GM23248 (cell line): ENCODE data around the gene RAB27B. TPM values are rescaled to one million over a fixed set of nuclear protein-coding genes. Genes with fewer than 3 reads are reported as not detected.
A peak's percentile ranks its signal among the peaks of the same experiment; 100 is the strongest.

Source experiments
- DNase-seq: peaks from one replicate; pipeline ENCODE4 v3.0.0-alpha.2; 2015
- H2AFZ ChIP-seq: fragments of 200-600 bp; sonication (generic); 2 replicates; pipeline ENCODE4 v1.6.1; 2016; ENCODE audit warnings: antibody characterized with exemption
- H3F3A ChIP-seq: fragments of 200-600 bp; sonication (generic); 2 replicates; pipeline ENCODE4 v1.6.1; 2016; ENCODE audit warnings: mild to moderate bottlenecking, antibody characterized with exemption, mixed run types; ENCODE audit not compliant: insufficient read depth
- H3K27ac ChIP-seq: fragments of 200-600 bp; sonication (generic); 2 replicates; pipeline ENCODE4 v1.5.1; 2016; ENCODE audit warnings: mild to moderate bottlenecking
- H3K27me3 ChIP-seq: fragments of 200-600 bp; sonication (generic); replicated peaks from 2 replicates; pipeline ENCODE4 v1.6.1; 2016; ENCODE audit warnings: mild to moderate bottlenecking; ENCODE audit not compliant: insufficient read depth
- H3K36me3 ChIP-seq: fragments of 200-600 bp; sonication (generic); 2 replicates; pipeline ENCODE4 v1.6.1; 2016; ENCODE audit warnings: low read depth, mild to moderate bottlenecking
- H3K4me1 ChIP-seq: fragments of 200-600 bp; sonication (generic); 2 replicates; pipeline ENCODE4 v1.6.1; 2016; ENCODE audit warnings: mild to moderate bottlenecking; ENCODE audit not compliant: insufficient read depth
- H3K4me2 ChIP-seq: fragments of 200-600 bp; sonication (generic); one replicate; pipeline ENCODE4 v1.6.1; 2016; ENCODE audit warnings: mild to moderate bottlenecking; ENCODE audit not compliant: unreplicated experiment
- H3K4me3 ChIP-seq: fragments of 200-600 bp; sonication (generic); 2 replicates; pipeline ENCODE4 v1.5.1; 2016; ENCODE audit warnings: mild to moderate bottlenecking
- H3K79me2 ChIP-seq: fragments of 200-600 bp; sonication (generic); 2 replicates; pipeline ENCODE4 v1.6.1; 2016; ENCODE audit warnings: mild to moderate bottlenecking; ENCODE audit not compliant: insufficient read depth
- H3K9ac ChIP-seq: fragments of 200-600 bp; sonication (generic); 2 replicates; pipeline ENCODE4 v1.6.1; 2016; ENCODE audit warnings: mild to moderate bottlenecking
- H3K9me2 ChIP-seq: fragments of 200-600 bp; sonication (generic); 2 replicates; pipeline ENCODE4 v1.6.1; 2016; ENCODE audit warnings: mixed run types, mild to moderate bottlenecking, moderate library complexity; ENCODE audit not compliant: insufficient read depth
- H3K9me3 ChIP-seq: fragments of 200-600 bp; sonication (generic); one replicate; pipeline ENCODE4 v1.6.1; 2017; ENCODE audit warnings: low read depth
- H4K20me1 ChIP-seq: fragments of 200-600 bp; sonication (generic); 2 replicates; pipeline ENCODE4 v1.6.0; 2016; ENCODE audit not compliant: insufficient read depth
- EZH2 ChIP-seq: fragments of 200-600 bp; sonication (generic); IDR thresholded peaks from 2 replicates; pipeline ENCODE4 v1.6.1; 2018; ENCODE audit warnings: antibody characterized with exemption, mild to moderate bottlenecking; ENCODE audit not compliant: insufficient read depth, poor library complexity, severe bottlenecking
- EZH2phosphoT487 ChIP-seq: fragments of 200-600 bp; sonication (generic); IDR thresholded peaks from 2 replicates; pipeline ENCODE4 v1.6.1; 2018; ENCODE audit warnings: antibody characterized with exemption, moderate library complexity, mild to moderate bottlenecking, low read depth; ENCODE audit not compliant: insufficient read depth
- WGBS, 2 experiments: methylation state at CpG; one replicate each; pipeline ENCODE4 v1.1.6; 2015 to 2017; ENCODE audit warnings: low lambda C conversion rate in 2 of 2, low coverage in 1 of 2; ENCODE audit errors: missing lambda C conversion rate in 2 of 2; 5-methylcytosine and 5-hydroxymethylcytosine counted together
- in situ Hi-C: fragments of 300-500 bp; cut with MboI; formaldehyde crosslinking; loops from 2 replicates; pipeline ENCODE4 v1.15.0; 2020
- polyA plus RNA-seq: library from polyadenylated mRNA; unstranded; fragments of >200 nt; fragmentation: Nextera tagmentation; extraction: Ambion mirVana; gene quantifications from 2 replicates; pipeline ENCODE4 v1.2.1, GENCODE V29; 2016
- total RNA-seq: library from RNA; depleted of rRNA; stranded (reverse); fragments of >200 nt; shearing (Covaris generic); gene quantifications from 2 replicates; pipeline ENCODE4 v1.2.3, GENCODE V29; 2014

Gene RAB27B
- total and polyA plus RNA-seq, 2 experiments from 2014 or later = 0.45 to 0.54 TPM

DNA sequence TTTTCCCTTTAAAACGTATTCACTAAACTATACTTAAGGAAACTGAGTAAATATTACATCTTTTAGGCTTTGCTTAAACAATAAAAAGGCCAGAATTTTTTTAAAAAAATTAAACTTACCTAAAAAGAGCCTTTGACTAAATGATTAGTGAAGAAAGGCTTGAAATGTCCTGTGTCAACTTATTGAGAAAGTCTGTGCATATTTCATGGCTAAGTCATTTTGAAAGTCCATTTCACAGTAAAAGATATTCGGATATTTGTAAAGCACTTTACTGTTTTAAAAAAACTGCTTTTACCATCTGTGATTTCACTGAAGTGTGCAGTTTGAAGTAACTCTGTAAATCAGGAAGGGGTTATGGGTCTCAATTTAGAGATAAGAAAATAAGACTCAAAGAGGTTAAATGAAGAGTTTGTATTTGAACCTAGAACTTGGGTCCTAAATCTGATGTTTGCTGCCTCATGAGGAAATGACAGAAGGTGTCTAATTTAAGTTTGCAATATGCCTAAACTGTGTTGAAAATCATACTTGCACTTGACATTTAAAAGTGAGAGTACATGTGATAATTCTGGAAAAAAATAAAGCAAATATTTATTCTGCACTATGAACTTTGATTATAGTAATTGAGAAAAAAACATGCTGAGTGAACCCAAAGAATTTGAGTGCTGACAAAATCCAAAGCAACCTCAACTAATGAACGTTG is 50.5 kb downstream of the RAB27B start:
- H3K36me3 ChIP-seq = no peaks in the 10 kb centered on the region
- H3K9me2 ChIP-seq = no peaks in the 10 kb centered on the region
- in situ Hi-C loops = no loop called here
- no peak overlapping the region for H2AFZ ChIP-seq
- H3K79me2 ChIP-seq = no peaks in the 10 kb centered on the region
- no peaks in the 10 kb centered on the region for H4K20me1 ChIP-seq
- no peaks in the 10 kb centered on the region for H3K9me3 ChIP-seq
- peaks cover 22% of the 10 kb centered on the region for H3K4me1 ChIP-seq
- no peaks in the 10 kb centered on the region for H3K27me3 ChIP-seq
- no peak overlapping the region for H3K9ac ChIP-seq
- H3F3A ChIP-seq = no peaks in the 10 kb centered on the region
- WGBS, 2 experiments = 60 to 62% methylated on average over 3 of the region's 3 CpGs
- no peak overlapping the region for H3K4me3 ChIP-seq
- TF ChIP-seq EZH2phosphoT487 = no peak
- no peak for TF ChIP-seq EZH2
- H3K4me2 ChIP-seq = peak overlapping the region; percentile 16
- no peak overlapping the region for H3K27ac ChIP-seq
- DNase-seq = peak; percentile 23

DNA sequence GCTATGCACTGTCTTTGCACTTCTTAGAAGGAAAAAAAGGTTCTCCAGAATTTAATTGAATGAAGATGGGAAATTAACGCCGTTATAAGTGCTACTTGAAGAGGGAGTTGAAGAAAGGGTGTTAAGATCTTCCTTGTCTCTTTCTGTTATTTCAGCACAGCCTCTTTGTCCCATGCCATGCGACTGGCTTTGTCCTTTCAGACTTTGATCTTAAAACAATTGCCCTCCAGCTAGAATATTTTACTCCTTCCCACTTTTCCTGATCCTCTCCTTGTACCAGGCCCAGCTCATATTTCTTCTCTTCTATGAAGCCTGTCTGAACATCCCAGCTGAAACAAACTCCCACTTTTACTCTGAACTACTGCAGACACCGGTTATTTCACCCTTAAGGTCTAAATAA is 51.4 kb downstream of the RAB27B start:
- Histone ChIP-seq H3K9me2 (no peaks in the 10 kb centered on the region), H3K36me3 (no peaks in the 10 kb centered on the region), H3K79me2 (no peaks in the 10 kb centered on the region), H3K9ac (no peak overlapping the region), H3K4me1 (peaks cover 30% of the 10 kb centered on the region), H3K27ac (no peak overlapping the region), H3K9me3 (no peaks in the 10 kb centered on the region), H4K20me1 (no peaks in the 10 kb centered on the region), H3K4me3 (no peak overlapping the region), H3K4me2 (no peak overlapping the region), H3F3A (peaks cover 6% of the 10 kb centered on the region; the same call in 1 of the 2 replicates), H2AFZ (no peak overlapping the region), H3K27me3 (no peaks in the 10 kb centered on the region)
- WGBS, 2 experiments = 55 to 62% methylated on average over 4 of the region's 4 CpGs
- DNase-seq = no peak
- TF ChIP-seq EZH2 (no peak), EZH2phosphoT487 (no peak)
- in situ Hi-C loops = no loop called here

DNA sequence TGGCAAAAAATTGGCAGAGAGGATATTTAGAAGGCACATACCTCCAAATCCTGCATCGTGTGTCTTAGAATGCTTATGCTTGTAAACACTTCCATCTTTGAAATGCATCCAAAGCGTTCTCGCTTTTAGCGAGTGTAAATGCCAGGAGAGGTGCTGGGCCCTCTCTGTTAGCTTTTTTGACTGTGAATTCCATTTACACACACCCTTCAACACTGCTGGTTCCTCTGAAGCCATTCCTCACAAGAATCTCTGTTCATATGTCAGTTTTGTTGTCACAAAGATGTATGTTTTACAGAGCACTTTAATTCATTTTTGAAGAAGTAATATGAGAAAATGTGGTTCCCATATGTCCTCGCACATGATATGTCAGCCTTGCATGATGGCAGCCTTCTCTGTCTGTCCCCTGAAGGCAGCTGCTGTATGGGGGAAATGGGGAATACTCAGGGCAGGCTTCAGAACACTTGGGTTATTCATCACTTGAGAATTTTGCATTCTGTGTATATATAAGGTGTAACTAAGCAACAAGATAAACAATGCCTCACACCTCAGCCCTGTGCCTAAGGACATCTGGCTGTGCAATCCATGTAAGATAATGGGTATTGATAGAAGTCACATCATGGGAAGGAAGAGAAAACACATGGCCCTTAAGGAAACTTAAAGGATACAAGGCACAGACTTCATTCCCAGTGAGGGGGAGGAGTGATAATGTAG is 52.3 kb downstream of the RAB27B start:
- 63 to 70% methylated on average over 5 of the region's 5 CpGs for WGBS, 2 experiments
- peak; percentile 71 for DNase-seq
- H3K9me3 ChIP-seq = no peaks in the 10 kb centered on the region
- in situ Hi-C loops = no loop called here
- H4K20me1 ChIP-seq = no peaks in the 10 kb centered on the region
- no peak overlapping the region for H3K27ac ChIP-seq
- H2AFZ ChIP-seq = no peak overlapping the region
- no peak overlapping the region for H3K9ac ChIP-seq
- TF ChIP-seq EZH2phosphoT487 = no peak
- no peak for TF ChIP-seq EZH2
- H3F3A ChIP-seq = peaks cover 7% of the 10 kb centered on the region; the same call in 1 of the 2 replicates
- H3K79me2 ChIP-seq = no peaks in the 10 kb centered on the region
- H3K9me2 ChIP-seq = no peaks in the 10 kb centered on the region
- H3K4me2 ChIP-seq = no peak overlapping the region
- peaks cover 30% of the 10 kb centered on the region for H3K4me1 ChIP-seq
- H3K4me3 ChIP-seq = no peak overlapping the region
- no peaks in the 10 kb centered on the region for H3K27me3 ChIP-seq
- no peaks in the 10 kb centered on the region for H3K36me3 ChIP-seq

DNA sequence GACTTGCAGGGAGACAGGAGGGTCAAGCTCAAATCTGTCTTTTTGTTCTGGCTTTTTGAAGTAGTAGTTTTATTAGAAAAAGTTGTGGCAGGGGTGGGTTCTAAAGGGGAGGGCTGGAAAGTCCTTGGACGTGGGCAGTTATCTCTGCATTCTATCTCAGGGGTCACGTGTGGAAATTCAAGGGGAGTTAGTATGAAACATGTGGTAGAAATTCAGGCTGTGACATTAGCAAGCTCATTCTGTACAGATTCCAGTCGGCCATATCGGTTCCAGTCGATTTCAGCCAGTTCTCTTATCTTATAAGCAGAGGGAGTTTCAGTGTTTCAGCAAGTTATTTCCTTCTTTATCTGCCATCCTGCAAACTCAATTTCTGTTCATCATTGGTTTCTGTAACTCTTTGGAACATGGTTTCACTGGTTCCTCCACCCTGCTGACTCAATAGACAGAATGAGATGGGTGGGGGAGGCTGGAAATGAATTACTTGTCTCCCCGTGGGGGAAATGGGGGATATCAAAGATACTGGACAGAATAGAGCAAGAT is 53.0 kb downstream of the RAB27B start:
- H3K9me2 ChIP-seq = no peaks in the 10 kb centered on the region
- H2AFZ ChIP-seq = no peak overlapping the region
- no peaks in the 10 kb centered on the region for H3K9me3 ChIP-seq
- H3K79me2 ChIP-seq = no peaks in the 10 kb centered on the region
- no peaks in the 10 kb centered on the region for H3K36me3 ChIP-seq
- no peaks in the 10 kb centered on the region for H4K20me1 ChIP-seq
- peaks cover 30% of the 10 kb centered on the region for H3K4me1 ChIP-seq
- no peak for TF ChIP-seq EZH2
- TF ChIP-seq EZH2phosphoT487 = no peak
- H3K4me2 ChIP-seq = no peak overlapping the region
- H3K27ac ChIP-seq = no peak overlapping the region
- DNase-seq = no peak
- H3F3A ChIP-seq = peaks cover 7% of the 10 kb centered on the region; the same call in 1 of the 2 replicates
- 74 to 80% methylated on average over 5 to 6 of the region's 6 CpGs for WGBS, 2 experiments
- H3K4me3 ChIP-seq = no peak overlapping the region
- no peaks in the 10 kb centered on the region for H3K27me3 ChIP-seq
- in situ Hi-C loops = no loop called here
- no peak overlapping the region for H3K9ac ChIP-seq
